H9 (cell line): Measurements from ENCODE around the gene TSPOAP1. TPM values are rescaled to one million over a fixed set of nuclear protein-coding genes. Genes with fewer than 3 reads are reported as not detected.

Experiments
- DNase-seq: peaks from one replicate; pipeline ENCODE4 v3.0.0-alpha.2; 2017
- H2AFZ ChIP-seq: one replicate; pipeline ENCODE4 v1.6.1; 2013; ENCODE audit warnings: mild to moderate bottlenecking, low read length, control low read depth, moderate library complexity
- H2AK5ac ChIP-seq: 2 replicates; pipeline ENCODE4 v1.6.1; 2013; ENCODE audit warnings: low read length, control low read depth, mixed read lengths; ENCODE audit not compliant: insufficient read length
- H2BK120ac ChIP-seq: one replicate; pipeline ENCODE4 v1.6.1; 2013; ENCODE audit warnings: low read depth, mild to moderate bottlenecking, low read length, control low read depth, inconsistent platforms; ENCODE audit not compliant: poor library complexity, severe bottlenecking
- H2BK12ac ChIP-seq: 2 replicates; pipeline ENCODE4 v1.6.1; 2013; ENCODE audit warnings: low read length, control low read depth, mixed read lengths, low read depth; ENCODE audit not compliant: insufficient read length
- H2BK15ac ChIP-seq: 2 replicates; pipeline ENCODE4 v1.6.1; 2013; ENCODE audit warnings: low read depth, low read length, control low read depth
- H2BK20ac ChIP-seq: one replicate; pipeline ENCODE4 v1.6.1; 2013; ENCODE audit warnings: low read depth, mild to moderate bottlenecking, low read length, control low read depth, inconsistent platforms; ENCODE audit not compliant: poor library complexity, severe bottlenecking
- H2BK5ac ChIP-seq: 2 replicates; pipeline ENCODE4 v1.6.1; 2013; ENCODE audit warnings: low read length, control low read depth, mixed read lengths; ENCODE audit not compliant: insufficient read length
- H3K14ac ChIP-seq: 2 replicates; pipeline ENCODE4 v1.6.1; 2013; ENCODE audit warnings: low read length, control low read depth; ENCODE audit not compliant: insufficient read depth
- H3K18ac ChIP-seq: 2 replicates; pipeline ENCODE4 v1.6.1; 2013; ENCODE audit warnings: low read depth, mild to moderate bottlenecking, mixed read lengths, low read length, control low read depth; ENCODE audit not compliant: insufficient read length
- H3K23ac ChIP-seq: 2 replicates; pipeline ENCODE4 v1.6.1; 2013; ENCODE audit warnings: low read length, control low read depth, mixed read lengths, low read depth; ENCODE audit not compliant: insufficient read length
- H3K23me2 ChIP-seq: 2 replicates; pipeline ENCODE4 v1.6.1; 2013; ENCODE audit warnings: low read depth, mild to moderate bottlenecking, mixed read lengths, low read length, control low read depth; ENCODE audit not compliant: insufficient read length, poor library complexity, severe bottlenecking
- H3K27ac ChIP-seq: 2 replicates; pipeline ENCODE4 v1.5.1; 2013; ENCODE audit warnings: low read length, control low read depth, mixed read lengths, low read depth; ENCODE audit not compliant: insufficient read length
- H3K27me3 ChIP-seq: 2 replicates; pipeline ENCODE4 v1.6.1; 2013; ENCODE audit warnings: low read length, control low read depth, inconsistent platforms; ENCODE audit not compliant: insufficient read depth
- H3K4ac ChIP-seq: 2 replicates; pipeline ENCODE4 v1.6.1; 2013; ENCODE audit warnings: low read depth, mild to moderate bottlenecking, control low read depth, inconsistent platforms, low read length, moderate library complexity
- H3K4me1 ChIP-seq: 2 replicates; pipeline ENCODE4 v1.6.1; 2013; ENCODE audit warnings: low read length, control low read depth, inconsistent platforms; ENCODE audit not compliant: insufficient read depth
- H3K4me2 ChIP-seq: 2 replicates; pipeline ENCODE4 v1.6.1; 2013; ENCODE audit warnings: low read length, control low read depth, mixed read lengths; ENCODE audit not compliant: insufficient read length, insufficient read depth
- H3K56ac ChIP-seq: 2 replicates; pipeline ENCODE4 v1.6.1; 2013; ENCODE audit warnings: low read depth, mild to moderate bottlenecking, mixed read lengths, low read length, control low read depth; ENCODE audit not compliant: insufficient read length
- H3K79me1 ChIP-seq: 2 replicates; pipeline ENCODE4 v1.6.1; 2013; ENCODE audit warnings: low read depth, mild to moderate bottlenecking, moderate library complexity, low read length, control low read depth, inconsistent platforms; ENCODE audit not compliant: insufficient read depth, poor library complexity, severe bottlenecking
- H3K79me2 ChIP-seq: 2 replicates; pipeline ENCODE4 v1.6.1; 2013; ENCODE audit warnings: low read length, control low read depth, inconsistent platforms; ENCODE audit not compliant: insufficient read depth
- H3K9ac ChIP-seq: 2 replicates; pipeline ENCODE4 v1.6.1; 2013; ENCODE audit warnings: low read length, control low read depth, mixed read lengths; ENCODE audit not compliant: insufficient read length; ENCODE audit errors: extremely low read depth
- H3K9me3 ChIP-seq: one replicate; pipeline ENCODE4 v1.6.1; 2013; ENCODE audit warnings: low read depth, low read length, inconsistent platforms; ENCODE audit not compliant: control insufficient read depth
- H3T11ph ChIP-seq: one replicate; pipeline ENCODE4 v1.6.1; 2013; ENCODE audit warnings: mild to moderate bottlenecking, low read length, control low read depth, inconsistent platforms
- H4K20me1 ChIP-seq: one replicate; pipeline ENCODE4 v1.6.1; 2013; ENCODE audit not compliant: control insufficient read depth, insufficient read length, insufficient read depth
- H4K5ac ChIP-seq: 2 replicates; pipeline ENCODE4 v1.6.1; 2013; ENCODE audit warnings: low read depth, mild to moderate bottlenecking, mixed read lengths, low read length, control low read depth; ENCODE audit not compliant: insufficient read length
- H4K8ac ChIP-seq: replicated peaks from 2 replicates; pipeline ENCODE4 v1.6.1; 2013; ENCODE audit warnings: low read length, control low read depth, mixed read lengths, low read depth; ENCODE audit not compliant: insufficient read length
- H4K91ac ChIP-seq: 2 replicates; pipeline ENCODE4 v1.6.1; 2013; ENCODE audit warnings: low read depth, mild to moderate bottlenecking, moderate library complexity, mixed read lengths, low read length, control low read depth; ENCODE audit not compliant: insufficient read length
- H3K27ac Mint-ChIP-seq, 3 experiments: 2 replicates in 2 of 3; 3 replicates in 1 of 3; pipeline ENCODE4 v1.8.0; 2020 to 2021; ENCODE audit warnings: mixed read lengths in 3 of 3, mild to moderate bottlenecking in 1 of 3, moderate library complexity in 1 of 3
- H3K27me3 Mint-ChIP-seq: 2 replicates; pipeline ENCODE4 v1.8.0; 2021; ENCODE audit warnings: low read depth, mild to moderate bottlenecking, moderate library complexity, mixed read lengths
- H3K36me3 Mint-ChIP-seq, 3 experiments: 2 replicates in 2 of 3; 3 replicates in 1 of 3; pipeline ENCODE4 v1.8.0; 2020 to 2021; ENCODE audit warnings: low read depth in 3 of 3, mixed read lengths in 3 of 3; ENCODE audit not compliant: insufficient read depth in 1 of 3
- H3K4me1 Mint-ChIP-seq, 2 experiments: 2 replicates each; pipeline ENCODE4 v1.8.0; 2020; ENCODE audit warnings: mixed read lengths in 2 of 2
- H3K4me3 Mint-ChIP-seq, 2 experiments: 2 replicates in 1 of 2; 3 replicates in 1 of 2; pipeline ENCODE4 v1.8.0; 2020 to 2021; ENCODE audit warnings: mild to moderate bottlenecking in 2 of 2, mixed read lengths in 2 of 2, moderate library complexity in 1 of 2
- H3K9me3 Mint-ChIP-seq, 2 experiments: 2 replicates in 1 of 2; 3 replicates in 1 of 2; pipeline ENCODE4 v1.8.0; 2020; ENCODE audit warnings: mild to moderate bottlenecking in 2 of 2, mixed read lengths in 2 of 2, moderate library complexity in 1 of 2
- CTCF ChIP-seq: fragments of 200-600 bp; sonication (generic); conservative IDR thresholded peaks from 3 replicates; pipeline ENCODE4 v1.8.0; 2021; ENCODE audit warnings: antibody characterized with exemption, mild to moderate bottlenecking
- WGBS: extraction: QIAGEN DNeasy Blood & Tissue Kit; methylation state at CpG from one replicate; pipeline ENCODE4 v1.1.7; 2013; ENCODE audit warnings: missing lambda C conversion rate, low lambda C conversion rate, mixed read lengths; ENCODE audit not compliant: insufficient read length; ENCODE audit errors: extremely low coverage; 5-methylcytosine and 5-hydroxymethylcytosine counted together
- total RNA-seq: library from RNA; stranded (reverse); gene quantifications from 2 replicates; pipeline ENCODE4 v1.2.1, GENCODE V29; 2021

The TSPOAP1 gene
- total RNA-seq, 1 experiment from 2014 or later: 17.3 TPM

GRCh38 chr17:58369214-58370031 lies 40.8 kb upstream of the TSPOAP1 start:
- no peaks in the 10 kb centered on the region for H4K20me1 ChIP-seq
- H2BK12ac ChIP-seq: no peak overlapping the region
- H3K4me1 Mint-ChIP-seq: peaks cover 8% of the 10 kb centered on the region in 2 experiments
- no peaks in the 10 kb centered on the region for H3K4me1 ChIP-seq
- WGBS: no CpG with 5 or more reads among the region's 5 CpGs
- no peak overlapping the region for H4K8ac ChIP-seq
- no peak overlapping the region for H3K4me3 Mint-ChIP-seq
- H3K23me2 ChIP-seq: no peaks in the 10 kb centered on the region
- no peaks in the 10 kb centered on the region; a peak in 1 of 7 replicates for H3K36me3 Mint-ChIP-seq
- no peak for DNase-seq
- no peak overlapping the region for H2BK120ac ChIP-seq
- no peak overlapping the region for H3K56ac ChIP-seq
- no peak overlapping the region for H3K9ac ChIP-seq
- no peak overlapping the region for H4K91ac ChIP-seq
- H3K27me3 Mint-ChIP-seq: no peaks in the 10 kb centered on the region; the same call in 1 of the 2 replicates
- H3K9me3 Mint-ChIP-seq: no peaks in the 10 kb centered on the region
- H3T11ph ChIP-seq: no peak overlapping the region
- H2BK20ac ChIP-seq: no peak overlapping the region
- H3K18ac ChIP-seq: no peak overlapping the region
- no peak overlapping the region for H3K27ac ChIP-seq
- H3K79me2 ChIP-seq: no peaks in the 10 kb centered on the region
- H3K9me3 ChIP-seq: no peaks in the 10 kb centered on the region
- H2AK5ac ChIP-seq: no peak overlapping the region
- no peak overlapping the region for H2BK5ac ChIP-seq
- no peak overlapping the region for H2BK15ac ChIP-seq
- H3K79me1 ChIP-seq: no peaks in the 10 kb centered on the region
- H3K14ac ChIP-seq: no peak overlapping the region
- H2AFZ ChIP-seq: no peak overlapping the region
- H3K4ac ChIP-seq: no peak overlapping the region
- no peak overlapping the region for H4K5ac ChIP-seq
- H3K27me3 ChIP-seq: no peaks in the 10 kb centered on the region
- no peak for TF ChIP-seq CTCF
- no peak overlapping the region for H3K23ac ChIP-seq
- H3K27ac Mint-ChIP-seq: no peak overlapping the region
- H3K4me2 ChIP-seq: no peak overlapping the region
